ENCODE results near the gene OR2C1.

DNA sequence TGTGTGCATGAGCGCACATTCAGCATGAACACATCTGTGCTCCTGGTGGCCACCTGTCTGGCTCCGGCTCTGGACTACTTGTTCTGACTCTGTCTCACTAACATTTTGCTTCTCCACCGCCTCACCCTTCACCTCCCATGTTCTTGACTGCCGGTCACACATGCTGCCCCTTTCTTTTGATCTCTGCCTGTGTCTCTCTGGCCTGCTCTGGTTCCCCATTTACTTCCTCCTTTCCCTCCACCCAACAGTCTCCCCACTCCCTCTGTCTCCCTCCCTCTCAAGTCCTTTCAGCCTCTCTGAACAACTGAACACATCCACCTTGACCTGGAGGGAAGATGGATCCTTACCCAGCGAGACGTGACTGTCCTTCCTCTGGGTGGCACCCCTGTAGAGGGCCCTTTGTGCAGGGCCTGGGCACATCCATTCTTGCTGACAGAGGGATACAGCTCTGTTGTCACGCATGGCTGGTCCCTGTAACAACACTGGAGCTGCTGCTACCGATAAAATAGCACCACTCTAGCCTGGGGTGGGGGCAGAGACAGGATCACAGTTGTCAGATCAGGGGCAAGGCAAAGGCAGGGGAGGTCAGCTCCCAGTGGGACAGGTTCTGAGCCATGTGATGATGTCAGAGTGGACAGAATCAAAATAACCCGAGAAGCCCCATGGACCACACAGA is 34.1 kb downstream of the OR2C1 start:
- TF ChIP-seq, protein P1, sequence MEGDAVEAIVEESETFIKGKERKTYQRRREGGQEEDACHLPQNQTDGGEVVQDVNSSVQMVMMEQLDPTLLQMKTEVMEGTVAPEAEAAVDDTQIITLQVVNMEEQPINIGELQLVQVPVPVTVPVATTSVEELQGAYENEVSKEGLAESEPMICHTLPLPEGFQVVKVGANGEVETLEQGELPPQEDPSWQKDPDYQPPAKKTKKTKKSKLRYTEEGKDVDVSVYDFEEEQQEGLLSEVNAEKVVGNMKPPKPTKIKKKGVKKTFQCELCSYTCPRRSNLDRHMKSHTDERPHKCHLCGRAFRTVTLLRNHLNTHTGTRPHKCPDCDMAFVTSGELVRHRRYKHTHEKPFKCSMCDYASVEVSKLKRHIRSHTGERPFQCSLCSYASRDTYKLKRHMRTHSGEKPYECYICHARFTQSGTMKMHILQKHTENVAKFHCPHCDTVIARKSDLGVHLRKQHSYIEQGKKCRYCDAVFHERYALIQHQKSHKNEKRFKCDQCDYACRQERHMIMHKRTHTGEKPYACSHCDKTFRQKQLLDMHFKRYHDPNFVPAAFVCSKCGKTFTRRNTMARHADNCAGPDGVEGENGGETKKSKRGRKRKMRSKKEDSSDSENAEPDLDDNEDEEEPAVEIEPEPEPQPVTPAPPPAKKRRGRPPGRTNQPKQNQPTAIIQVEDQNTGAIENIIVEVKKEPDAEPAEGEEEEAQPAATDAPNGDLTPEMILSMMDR (IDR thresholded peaks at IDR 0.05) = no peak
- no peak for TF ChIP-seq POLR2A (IDR thresholded peaks at IDR 0.05)

Measured in right lobe of liver (tissue), 4 donors.